Measurements from ENCODE around the gene SH3BP5.

The SH3BP5 gene

GRCh38 chr3:15241341-15241740, 91.0 kb downstream of the SH3BP5 start:
- peak; percentile 26 for TF ChIP-seq CTCF (IDR thresholded peaks at IDR 0.05; ENCODE audit: low read depth, low read length)

GRCh38 chr3:15229262-15229661, 103.1 kb downstream of the SH3BP5 start:
- DNase-seq (ENCODE audit: extremely low read depth, low read depth): no peak
- no peak for TF ChIP-seq CTCF (IDR thresholded peaks at IDR 0.05; ENCODE audit: low read depth, low read length)

More at GRCh38 chr3:15241341-15241740, 91.0 kb downstream of the SH3BP5 start:
- DNase-seq (ENCODE audit: extremely low read depth, low read depth): no peak

- DNase-seq (ENCODE audit: extremely low read depth, low read depth): no peak
- no peak for TF ChIP-seq CTCF (IDR thresholded peaks at IDR 0.05; ENCODE audit: low read depth, low read length)
These were observed 104.2 kb downstream of the SH3BP5 start for GRCh38 chr3:15228147-15228546.

GRCh38 chr3:15223685-15224572, 108.5 kb downstream of the SH3BP5 start:
- DNase-seq (ENCODE audit: extremely low read depth, low read depth): no peak

GRCh38 chr3:15221574-15222217, 110.7 kb downstream of the SH3BP5 start:
- TF ChIP-seq CTCF (IDR thresholded peaks at IDR 0.05; ENCODE audit: low read depth, low read length): no peak

More at GRCh38 chr3:15223685-15224572, 108.5 kb downstream of the SH3BP5 start:
- TF ChIP-seq CTCF (IDR thresholded peaks at IDR 0.05; ENCODE audit: low read depth, low read length): no peak

GRCh38 chr3:15220661-15221060, 111.7 kb downstream of the SH3BP5 start:
- no peak for TF ChIP-seq CTCF (IDR thresholded peaks at IDR 0.05; ENCODE audit: low read depth, low read length)
- no peak for DNase-seq (ENCODE audit: extremely low read depth, low read depth)

More at GRCh38 chr3:15221574-15222217, 110.7 kb downstream of the SH3BP5 start:
- no peak for DNase-seq (ENCODE audit: extremely low read depth, low read depth)

GRCh38 chr3:15220056-15220455, 112.3 kb downstream of the SH3BP5 start:
- no peak for TF ChIP-seq CTCF (IDR thresholded peaks at IDR 0.05; ENCODE audit: low read depth, low read length)
- no peak for DNase-seq (ENCODE audit: extremely low read depth, low read depth)
